Astrocyte of the spinal cord (primary cell): ENCODE measurements around the gene ANKRD28.
"Not testable (repeated sequence)": the region's sequence is repeated elsewhere in the genome, so short reads cannot be mapped to it uniquely, and the experiment has no call there.

Experiments used
- DNase-seq: peaks from one replicate; pipeline ENCODE4 v3.0.0; 2011; ENCODE audit warnings: low read depth, low spot score
- H3K4me3 ChIP-seq: 2 replicates; pipeline ENCODE4 v1.5.1; 2011; ENCODE audit warnings: low read depth, mild to moderate bottlenecking, low read length, moderate library complexity
- CTCF ChIP-seq: IDR thresholded peaks from 2 replicates; pipeline ENCODE4 v1.5.1; 2012; ENCODE audit warnings: low read depth, mild to moderate bottlenecking, low read length, inconsistent platforms
- in situ Hi-C: cut with HindIII; loops from 2 replicates; pipeline ENCODE4 v1.10.0; 2017; ENCODE audit warnings: low sequenced_read_pairs

ANKRD28 gene

GRCh38 chr3:15753056-15753710 lies 44.6 kb downstream of the ANKRD28 start:
- no peak for TF ChIP-seq CTCF
- no peak overlapping the region for H3K4me3 ChIP-seq
- DNase-seq = no peak
- in situ Hi-C loops = no loop called here

- in situ Hi-C loops = no loop called here
- H3K4me3 ChIP-seq = no peak overlapping the region
- TF ChIP-seq CTCF = no peak
- no peak for DNase-seq
Observed at GRCh38 chr3:15750879-15751278, 46.9 kb downstream of the ANKRD28 start.

- no peak overlapping the region for H3K4me3 ChIP-seq
- DNase-seq = no peak
- no peak for TF ChIP-seq CTCF
- in situ Hi-C loops = no loop called here
Observed at GRCh38 chr3:15750143-15750542, 47.6 kb downstream of the ANKRD28 start.

- DNase-seq, in situ Hi-C loops, H3K4me3 ChIP-seq: not testable (repeated sequence)
Observed at GRCh38 chr3:15745896-15746295, 51.9 kb downstream of the ANKRD28 start.

- in situ Hi-C loops = no loop called here
- no peak overlapping the region for H3K4me3 ChIP-seq
- no peak for DNase-seq
- TF ChIP-seq CTCF = no peak
Observed at GRCh38 chr3:15744176-15744575, 53.6 kb downstream of the ANKRD28 start.

GRCh38 chr3:15743587-15744009 lies 54.2 kb downstream of the ANKRD28 start:
- H3K4me3 ChIP-seq = no peak overlapping the region
- no peak for DNase-seq
- TF ChIP-seq CTCF = no peak
- in situ Hi-C loops = no loop called here

GRCh38 chr3:15742236-15742635 lies 55.5 kb downstream of the ANKRD28 start:
- in situ Hi-C loops, DNase-seq, H3K4me3 ChIP-seq: not testable (repeated sequence)

- DNase-seq, in situ Hi-C loops, H3K4me3 ChIP-seq: not testable (repeated sequence)
Observed at GRCh38 chr3:15738616-15739005, 59.2 kb downstream of the ANKRD28 start.
